HepG2 (cell line): ENCODE results near the gene VAMP2. TPM values are rescaled to one million over a fixed set of nuclear protein-coding genes. Genes with fewer than 3 reads are reported as not detected.

Source experiments
- GATAD1 ChIP-seq: IDR thresholded peaks from 2 replicates; pipeline ENCODE4 v1.6.1; 2016; ENCODE audit warnings: missing genetic modification reagents, missing compliant biosample characterization
- KMT2A ChIP-seq: sonication (generic); formaldehyde crosslinking; IDR thresholded peaks from 2 replicates; pipeline ENCODE4 v1.4.0; 2020; ENCODE audit warnings: missing genetic modification reagents
- LCORL ChIP-seq, 2 experiments: fragments of 450-650 bp in 1 of 2; sonication (generic) in 1 of 2; formaldehyde crosslinking in 1 of 2; IDR thresholded peaks; 2 replicates each; pipeline versions ENCODE4 v1.5.0 to v1.6.1; 2017 to 2020; ENCODE audit warnings: antibody characterized with exemption in 1 of 2, missing genetic modification reagents in 1 of 2
- RELA ChIP-seq: sonication (generic); formaldehyde crosslinking; IDR thresholded peaks from 2 replicates; pipeline ENCODE4 v1.4.0; 2020; ENCODE audit warnings: missing genetic modification reagents
- SMARCC2 ChIP-seq: fragments of 450-650 bp; IDR thresholded peaks from 2 replicates; pipeline ENCODE4 v1.6.1; 2017; ENCODE audit warnings: antibody characterized with exemption, mild to moderate bottlenecking
- THYN1 ChIP-seq: sonication (generic); formaldehyde crosslinking; IDR thresholded peaks from 2 replicates; pipeline ENCODE4 v1.8.1; 2023; ENCODE audit warnings: low read depth, mild to moderate bottlenecking, moderate library complexity, missing genetic modification reagents, borderline replicate concordance
- ZBTB7B ChIP-seq: sonication (generic); formaldehyde crosslinking; IDR thresholded peaks from 2 replicates; pipeline ENCODE4 v1.4.0; 2020; ENCODE audit warnings: missing genetic modification reagents
- ZNF296 ChIP-seq: sonication (generic); formaldehyde crosslinking; conservative IDR thresholded peaks from 2 replicates; pipeline ENCODE4 v1.5.0; 2020; ENCODE audit warnings: mild to moderate bottlenecking, missing genetic modification reagents
- ZNF501 ChIP-seq: sonication (generic); formaldehyde crosslinking; IDR thresholded peaks from 2 replicates; pipeline ENCODE4 v1.5.1; 2020; ENCODE audit warnings: mild to moderate bottlenecking, moderate library complexity, missing genetic modification reagents
- ZNF557 ChIP-seq: sonication (generic); formaldehyde crosslinking; IDR thresholded peaks from 2 replicates; pipeline ENCODE4 v1.4.0; 2020; ENCODE audit warnings: missing genetic modification reagents
- ZNF841 ChIP-seq: sonication (generic); formaldehyde crosslinking; IDR thresholded peaks from 2 replicates; pipeline ENCODE4 v1.8.1; 2023; ENCODE audit warnings: missing genetic modification reagents, borderline replicate concordance
- ZSCAN25 ChIP-seq: sonication (generic); formaldehyde crosslinking; IDR thresholded peaks from 2 replicates; pipeline ENCODE4 v1.8.0; 2022; ENCODE audit warnings: mild to moderate bottlenecking, missing genetic modification reagents
- polyA plus RNA-seq, 8 experiments: library from polyadenylated mRNA; depleted of rRNA in 3 of 8; stranded (reverse) in 7 of 8; unstranded in 1 of 8; fragments of >200 nt; fragmentation: Illumina TruSeq in 4 of 8; extraction: Trizol in 4 of 8; gene quantifications; 2 replicates each; pipeline versions ENCODE4 v1.2.1 to v1.2.3, GENCODE V29; 2011 to 2016; ENCODE audit warnings: low read depth in 4 of 8, missing spikeins in 1 of 8, mixed read lengths in 1 of 8; ENCODE audit not compliant: insufficient read depth in 1 of 8
- total RNA-seq, 5 experiments: library from RNA; depleted of rRNA; stranded (reverse); fragments of >200 nt; fragmentation: Illumina TruSeq; extraction: Trizol; gene quantifications; 2 replicates each; pipeline ENCODE4 v1.2.3, GENCODE V29; 2016; ENCODE audit warnings: low read depth in 1 of 5
- TF ChIP-seq, protein P1 (sequence below): sonication (generic); formaldehyde crosslinking; IDR thresholded peaks from 2 replicates; pipeline ENCODE4 v1.5.0; 2020; ENCODE audit warnings: mild to moderate bottlenecking, missing genetic modification reagents, borderline replicate concordance
- TF ChIP-seq, protein P2 (sequence below): IDR thresholded peaks from 2 replicates; pipeline ENCODE4 v1.6.1; 2016; ENCODE audit warnings: low read depth
- TF ChIP-seq, protein P3 (sequence below): sonication (generic); formaldehyde crosslinking; IDR thresholded peaks from 2 replicates; pipeline ENCODE4 v1.8.1; 2023; ENCODE audit warnings: mild to moderate bottlenecking, missing genetic modification reagents
- TF ChIP-seq, protein P4 (sequence below): sonication (generic); formaldehyde crosslinking; IDR thresholded peaks from 2 replicates; pipeline ENCODE4 v1.5.0; 2020; ENCODE audit warnings: mild to moderate bottlenecking, missing genetic modification reagents, moderate library complexity
- TF ChIP-seq, protein P5 (sequence below): sonication (generic); formaldehyde crosslinking; IDR thresholded peaks from 2 replicates; pipeline ENCODE4 v1.5.1; 2020; ENCODE audit warnings: mild to moderate bottlenecking, missing genetic modification reagents, moderate library complexity
- TF ChIP-seq, protein P6 (sequence below): sonication (generic); formaldehyde crosslinking; IDR thresholded peaks from 2 replicates; pipeline ENCODE4 v1.8.0; 2022; ENCODE audit warnings: missing genetic modification reagents, mild to moderate bottlenecking, inconsistent platforms, borderline replicate concordance

VAMP2 gene
- total and polyA plus RNA-seq, 2 of the 13 experiments (the other 11 are each of a cell fraction or from before 2014, with no cell fraction given): 3.9 to 17.2 TPM

DNA sequence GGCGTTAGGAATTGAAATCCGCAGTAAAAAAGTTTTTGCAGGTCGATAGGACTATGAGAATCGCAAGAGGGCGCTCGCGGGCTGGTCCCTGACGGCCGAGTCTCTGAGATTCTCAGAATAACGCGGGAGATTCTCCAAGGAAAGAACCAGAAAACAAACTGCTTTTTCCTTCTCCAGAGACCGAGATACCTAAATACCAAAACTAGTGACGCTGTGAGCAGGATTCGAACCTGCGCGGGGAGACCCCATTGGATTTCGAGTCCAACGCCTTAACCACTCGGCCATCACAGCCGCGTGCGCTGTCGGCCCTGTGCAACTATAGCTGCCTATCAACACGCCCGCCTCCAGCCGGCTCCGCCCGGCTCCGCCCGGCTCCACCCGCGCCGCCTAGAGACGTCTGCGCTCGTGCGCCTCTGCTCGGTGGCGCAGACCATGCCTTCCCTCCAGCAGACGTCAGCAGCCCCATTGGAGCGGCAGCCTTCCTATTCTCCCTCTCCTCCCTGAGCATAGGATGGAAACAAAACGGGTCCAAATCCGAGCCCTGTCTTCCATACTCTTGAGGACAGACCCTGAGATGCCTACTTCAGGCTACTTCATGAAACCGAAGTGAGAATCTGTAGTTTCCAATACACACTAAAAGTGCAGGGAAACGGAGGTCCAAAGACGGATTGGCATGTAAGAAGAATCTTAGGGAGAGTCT lies 23.9 kb downstream of the VAMP2 start (continued):
- TF ChIP-seq, protein P1, sequence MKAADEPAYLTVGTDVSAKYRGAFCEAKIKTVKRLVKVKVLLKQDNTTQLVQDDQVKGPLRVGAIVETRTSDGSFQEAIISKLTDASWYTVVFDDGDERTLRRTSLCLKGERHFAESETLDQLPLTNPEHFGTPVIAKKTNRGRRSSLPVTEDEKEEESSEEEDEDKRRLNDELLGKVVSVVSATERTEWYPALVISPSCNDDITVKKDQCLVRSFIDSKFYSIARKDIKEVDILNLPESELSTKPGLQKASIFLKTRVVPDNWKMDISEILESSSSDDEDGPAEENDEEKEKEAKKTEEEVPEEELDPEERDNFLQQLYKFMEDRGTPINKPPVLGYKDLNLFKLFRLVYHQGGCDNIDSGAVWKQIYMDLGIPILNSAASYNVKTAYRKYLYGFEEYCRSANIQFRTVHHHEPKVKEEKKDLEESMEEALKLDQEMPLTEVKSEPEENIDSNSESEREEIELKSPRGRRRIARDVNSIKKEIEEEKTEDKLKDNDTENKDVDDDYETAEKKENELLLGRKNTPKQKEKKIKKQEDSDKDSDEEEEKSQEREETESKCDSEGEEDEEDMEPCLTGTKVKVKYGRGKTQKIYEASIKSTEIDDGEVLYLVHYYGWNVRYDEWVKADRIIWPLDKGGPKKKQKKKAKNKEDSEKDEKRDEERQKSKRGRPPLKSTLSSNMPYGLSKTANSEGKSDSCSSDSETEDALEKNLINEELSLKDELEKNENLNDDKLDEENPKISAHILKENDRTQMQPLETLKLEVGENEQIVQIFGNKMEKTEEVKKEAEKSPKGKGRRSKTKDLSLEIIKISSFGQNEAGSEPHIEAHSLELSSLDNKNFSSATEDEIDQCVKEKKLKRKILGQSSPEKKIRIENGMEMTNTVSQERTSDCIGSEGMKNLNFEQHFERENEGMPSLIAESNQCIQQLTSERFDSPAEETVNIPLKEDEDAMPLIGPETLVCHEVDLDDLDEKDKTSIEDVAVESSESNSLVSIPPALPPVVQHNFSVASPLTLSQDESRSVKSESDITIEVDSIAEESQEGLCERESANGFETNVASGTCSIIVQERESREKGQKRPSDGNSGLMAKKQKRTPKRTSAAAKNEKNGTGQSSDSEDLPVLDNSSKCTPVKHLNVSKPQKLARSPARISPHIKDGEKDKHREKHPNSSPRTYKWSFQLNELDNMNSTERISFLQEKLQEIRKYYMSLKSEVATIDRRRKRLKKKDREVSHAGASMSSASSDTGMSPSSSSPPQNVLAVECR (CRISPR knock-in tag): peak; percentile 81
- TF ChIP-seq THYN1 (CRISPR knock-in tag) (no peak), ZNF557 (CRISPR knock-in tag) (peak; percentile 65; the same call in 1 of the 2 replicates), ZNF296 (no peak), RELA (CRISPR knock-in tag) (peak; percentile 66; the same call in 1 of the 2 replicates), SMARCC2 (no peak), KMT2A (no peak), ZBTB7B (CRISPR knock-in tag) (peak; percentile 77; the same call in 1 of the 2 replicates), LCORL (IDR thresholded peaks at IDR 0.05) (no peak), LCORL (CRISPR knock-in tag; IDR thresholded peaks at IDR 0.05) (peak; percentile 68; the same call in 1 of the 2 replicates), ZSCAN25 (no peak), GATAD1 (peak; percentile 41; the same call in 1 of the 2 replicates), ZNF501 (CRISPR knock-in tag) (peak; percentile 87), ZNF841 (no peak)
- TF ChIP-seq, protein P2, sequence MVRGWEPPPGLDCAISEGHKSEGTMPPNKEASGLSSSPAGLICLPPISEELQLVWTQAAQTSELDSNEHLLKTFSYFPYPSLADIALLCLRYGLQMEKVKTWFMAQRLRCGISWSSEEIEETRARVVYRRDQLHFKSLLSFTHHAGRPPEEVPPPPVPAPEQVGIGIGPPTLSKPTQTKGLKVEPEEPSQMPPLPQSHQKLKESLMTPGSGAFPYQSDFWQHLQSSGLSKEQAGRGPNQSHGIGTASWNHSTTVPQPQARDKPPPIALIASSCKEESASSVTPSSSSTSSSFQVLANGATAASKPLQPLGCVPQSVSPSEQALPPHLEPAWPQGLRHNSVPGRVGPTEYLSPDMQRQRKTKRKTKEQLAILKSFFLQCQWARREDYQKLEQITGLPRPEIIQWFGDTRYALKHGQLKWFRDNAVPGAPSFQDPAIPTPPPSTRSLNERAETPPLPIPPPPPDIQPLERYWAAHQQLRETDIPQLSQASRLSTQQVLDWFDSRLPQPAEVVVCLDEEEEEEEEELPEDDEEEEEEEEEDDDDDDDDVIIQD (CRISPR knock-in tag): no peak
- TF ChIP-seq, protein P3, sequence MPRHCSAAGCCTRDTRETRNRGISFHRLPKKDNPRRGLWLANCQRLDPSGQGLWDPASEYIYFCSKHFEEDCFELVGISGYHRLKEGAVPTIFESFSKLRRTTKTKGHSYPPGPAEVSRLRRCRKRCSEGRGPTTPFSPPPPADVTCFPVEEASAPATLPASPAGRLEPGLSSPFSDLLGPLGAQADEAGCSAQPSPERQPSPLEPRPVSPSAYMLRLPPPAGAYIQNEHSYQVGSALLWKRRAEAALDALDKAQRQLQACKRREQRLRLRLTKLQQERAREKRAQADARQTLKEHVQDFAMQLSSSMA (CRISPR knock-in tag): no peak
- TF ChIP-seq, protein P4, sequence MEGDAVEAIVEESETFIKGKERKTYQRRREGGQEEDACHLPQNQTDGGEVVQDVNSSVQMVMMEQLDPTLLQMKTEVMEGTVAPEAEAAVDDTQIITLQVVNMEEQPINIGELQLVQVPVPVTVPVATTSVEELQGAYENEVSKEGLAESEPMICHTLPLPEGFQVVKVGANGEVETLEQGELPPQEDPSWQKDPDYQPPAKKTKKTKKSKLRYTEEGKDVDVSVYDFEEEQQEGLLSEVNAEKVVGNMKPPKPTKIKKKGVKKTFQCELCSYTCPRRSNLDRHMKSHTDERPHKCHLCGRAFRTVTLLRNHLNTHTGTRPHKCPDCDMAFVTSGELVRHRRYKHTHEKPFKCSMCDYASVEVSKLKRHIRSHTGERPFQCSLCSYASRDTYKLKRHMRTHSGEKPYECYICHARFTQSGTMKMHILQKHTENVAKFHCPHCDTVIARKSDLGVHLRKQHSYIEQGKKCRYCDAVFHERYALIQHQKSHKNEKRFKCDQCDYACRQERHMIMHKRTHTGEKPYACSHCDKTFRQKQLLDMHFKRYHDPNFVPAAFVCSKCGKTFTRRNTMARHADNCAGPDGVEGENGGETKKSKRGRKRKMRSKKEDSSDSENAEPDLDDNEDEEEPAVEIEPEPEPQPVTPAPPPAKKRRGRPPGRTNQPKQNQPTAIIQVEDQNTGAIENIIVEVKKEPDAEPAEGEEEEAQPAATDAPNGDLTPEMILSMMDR: peak; percentile 70
- TF ChIP-seq, protein P5, sequence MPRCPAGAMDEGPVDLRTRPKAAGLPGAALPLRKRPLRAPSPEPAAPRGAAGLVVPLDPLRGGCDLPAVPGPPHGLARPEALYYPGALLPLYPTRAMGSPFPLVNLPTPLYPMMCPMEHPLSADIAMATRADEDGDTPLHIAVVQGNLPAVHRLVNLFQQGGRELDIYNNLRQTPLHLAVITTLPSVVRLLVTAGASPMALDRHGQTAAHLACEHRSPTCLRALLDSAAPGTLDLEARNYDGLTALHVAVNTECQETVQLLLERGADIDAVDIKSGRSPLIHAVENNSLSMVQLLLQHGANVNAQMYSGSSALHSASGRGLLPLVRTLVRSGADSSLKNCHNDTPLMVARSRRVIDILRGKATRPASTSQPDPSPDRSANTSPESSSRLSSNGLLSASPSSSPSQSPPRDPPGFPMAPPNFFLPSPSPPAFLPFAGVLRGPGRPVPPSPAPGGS (CRISPR knock-in tag): no peak
- TF ChIP-seq, protein P6, sequence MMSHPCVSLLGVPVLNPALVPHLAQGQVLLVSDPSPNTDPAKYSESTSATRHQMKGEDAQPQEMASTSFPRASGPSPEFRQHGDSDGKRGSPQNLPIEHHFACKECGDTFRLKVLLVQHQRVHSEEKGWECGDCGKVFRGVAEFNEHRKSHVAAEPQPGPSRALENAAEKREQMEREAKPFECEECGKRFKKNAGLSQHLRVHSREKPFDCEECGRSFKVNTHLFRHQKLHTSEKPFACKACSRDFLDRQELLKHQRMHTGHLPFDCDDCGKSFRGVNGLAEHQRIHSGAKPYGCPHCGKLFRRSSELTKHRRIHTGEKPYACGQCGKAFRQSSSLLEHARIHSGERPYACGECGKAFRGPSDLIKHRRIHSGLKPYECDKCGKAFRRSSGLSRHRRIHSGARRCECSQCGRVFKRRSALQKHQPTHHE (CRISPR knock-in tag): no peak; the same call in 1 of the 2 replicates
